Activated CD4-positive, alpha-beta T cell treated with anti-CD3 and anti-CD28 coated beads, Interleukin-2, amount 10 ng/mL, durations not matched to agents 7 days and 5 days (primary cell): ENCODE data around the gene FHOD3. TPM values are rescaled to one million over a fixed set of nuclear protein-coding genes. Genes with fewer than 3 reads are reported as not detected.

Experiments
- CTCF ChIA-PET: fragments of 350-600 bp; sonication (Branson Sonifier 250); formaldehyde crosslinking; loops from one replicate; lab custom pipeline; 2021; ENCODE audit warnings: antibody characterized with exemption; lab: Charles Lee
- POLR2A ChIA-PET: fragments of 350-600 bp; sonication (Branson Sonifier 250); formaldehyde crosslinking; loops from one replicate; lab custom pipeline; 2021; ENCODE audit warnings: antibody characterized with exemption; lab: Charles Lee
- DNase-seq: peaks from one replicate; pipeline ENCODE4 v3.0.0-alpha.2; 2020
- H3K27ac Mint-ChIP-seq: one replicate; pipeline ENCODE4 v1.8.0; 2021; ENCODE audit warnings: mild to moderate bottlenecking, moderate library complexity, mixed read lengths
- H3K27me3 Mint-ChIP-seq: one replicate; pipeline ENCODE4 v1.8.0; 2021; ENCODE audit warnings: mixed read lengths
- H3K36me3 Mint-ChIP-seq: one replicate; pipeline ENCODE4 v1.8.0; 2021; ENCODE audit warnings: low read depth, mixed read lengths
- H3K4me1 Mint-ChIP-seq: one replicate; pipeline ENCODE4 v1.8.0; 2021; ENCODE audit warnings: mixed read lengths
- H3K4me3 Mint-ChIP-seq: one replicate; pipeline ENCODE4 v1.8.0; 2021; ENCODE audit warnings: mild to moderate bottlenecking, moderate library complexity, mixed read lengths
- H3K9me3 Mint-ChIP-seq: one replicate; pipeline ENCODE4 v1.8.0; 2021; ENCODE audit warnings: mixed read lengths
- total RNA-seq, 2 experiments: library from RNA; stranded (reverse); gene quantifications; one replicate each; pipeline ENCODE4 v1.2.3, GENCODE V29; 2021

FHOD3 gene
- total RNA-seq, 2 experiments from 2014 or later, result not detected

DNA sequence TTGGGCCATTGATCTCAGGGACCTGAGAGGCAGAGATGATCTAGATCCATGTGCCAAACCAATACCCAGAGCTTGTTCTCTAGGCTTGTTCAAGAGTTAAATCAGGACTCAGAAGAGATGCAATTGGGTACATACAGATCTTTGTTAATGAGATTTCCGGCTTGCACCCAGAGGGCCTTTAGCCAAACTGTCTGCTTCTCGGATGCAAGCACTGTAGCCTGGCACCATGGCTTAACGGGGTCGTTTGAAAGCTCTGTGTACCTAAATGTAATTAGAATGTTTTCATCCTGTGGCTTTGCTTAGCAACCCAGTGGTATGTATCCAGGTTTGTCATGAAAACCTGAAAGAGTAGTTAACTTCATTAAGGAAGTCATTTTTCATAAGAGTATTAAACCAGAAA lies 437.1 kb downstream of the FHOD3 start:
- H3K9me3 Mint-ChIP-seq, result peaks cover 4% of the 10 kb centered on the region
- no peak overlapping the region for H3K4me3 Mint-ChIP-seq
- H3K36me3 Mint-ChIP-seq, result no peaks in the 10 kb centered on the region
- no peak for DNase-seq
- ChIA-PET CTCF (no interaction called here), POLR2A (no interaction called here)
- no peaks in the 10 kb centered on the region for H3K4me1 Mint-ChIP-seq
- H3K27me3 Mint-ChIP-seq, result no peaks in the 10 kb centered on the region
- no peak overlapping the region for H3K27ac Mint-ChIP-seq

DNA sequence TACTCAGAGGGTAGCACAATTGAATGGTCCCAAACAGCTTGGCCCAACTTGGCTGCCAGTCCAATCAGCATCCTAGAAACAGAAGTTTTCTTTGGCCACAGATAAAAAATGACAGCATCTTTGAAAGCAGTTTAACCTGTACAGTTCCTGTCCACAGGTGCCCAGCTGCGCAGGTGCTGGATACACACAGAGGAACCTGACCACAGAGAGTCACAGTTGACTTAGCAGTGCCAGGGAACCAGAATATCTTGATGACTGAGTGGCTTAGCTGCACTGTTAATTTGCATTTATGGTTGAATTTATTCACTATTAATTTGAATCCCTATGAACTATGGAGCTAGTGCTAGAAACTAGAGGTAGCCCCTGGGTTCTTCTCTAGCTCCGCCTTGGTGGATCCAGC lies 437.6 kb downstream of the FHOD3 start:
- ChIA-PET CTCF (interaction anchor here (0.7 kb wide), 1 partner anchor 737 kb away, joined by 4 read pairs; no protein-coding TSS in a partner anchor), POLR2A (no interaction called here)
- DNase-seq, result no peak
- Mint-ChIP-seq H3K27me3 (peaks cover 2% of the 10 kb centered on the region), H3K4me3 (no peak overlapping the region), H3K9me3 (peaks cover 4% of the 10 kb centered on the region), H3K27ac (no peak overlapping the region), H3K4me1 (no peaks in the 10 kb centered on the region), H3K36me3 (no peaks in the 10 kb centered on the region)

DNA sequence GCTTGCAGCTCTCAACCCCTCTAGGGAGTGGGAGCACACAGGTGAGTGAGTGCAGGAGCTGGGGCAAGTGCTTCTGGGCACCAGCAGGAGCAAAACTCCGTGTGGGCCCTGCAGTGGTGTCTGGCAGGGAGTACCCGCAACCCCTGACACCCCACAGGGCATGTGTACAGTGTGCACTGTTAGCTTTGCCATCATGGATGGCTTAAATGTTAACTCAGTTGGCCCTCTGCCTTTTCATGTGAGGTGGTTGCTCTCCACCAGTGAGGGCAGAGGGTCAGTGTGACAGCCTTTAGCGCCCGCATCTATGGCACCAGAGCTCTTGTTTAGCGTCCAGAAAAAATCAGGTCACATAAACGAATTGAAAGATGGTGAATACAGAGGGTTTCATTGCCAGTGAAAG lies 438.6 kb downstream of the FHOD3 start:
- no peak overlapping the region for H3K27ac Mint-ChIP-seq
- no peaks in the 10 kb centered on the region for H3K4me1 Mint-ChIP-seq
- H3K9me3 Mint-ChIP-seq, result peaks cover 4% of the 10 kb centered on the region
- POLR2A ChIA-PET, result no interaction called here
- CTCF ChIA-PET, result no interaction called here
- no peak overlapping the region for H3K4me3 Mint-ChIP-seq
- H3K27me3 Mint-ChIP-seq, result peaks cover 4% of the 10 kb centered on the region
- H3K36me3 Mint-ChIP-seq, result no peaks in the 10 kb centered on the region
- DNase-seq, result no peak

DNA sequence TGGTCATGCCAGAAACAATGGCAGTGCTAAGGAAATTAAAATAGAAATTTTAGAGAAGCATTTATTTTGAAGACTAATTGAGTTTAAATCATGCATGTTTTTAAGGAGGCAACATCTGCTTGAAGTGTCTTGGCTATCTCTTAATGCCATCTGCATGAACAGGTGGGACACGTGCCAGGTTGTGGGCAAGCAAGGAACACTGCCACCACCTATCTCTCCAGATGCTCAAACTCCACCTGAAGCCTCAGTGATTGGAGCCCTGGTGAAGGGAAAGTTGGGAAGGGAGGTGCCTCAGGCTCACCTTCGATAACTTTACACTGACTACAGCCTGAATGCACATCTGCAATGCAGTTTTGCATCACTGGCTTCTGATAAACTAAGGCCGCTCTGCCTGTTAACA lies 439.8 kb downstream of the FHOD3 start:
- ChIA-PET POLR2A (no interaction called here), CTCF (no interaction called here)
- Mint-ChIP-seq H3K36me3 (no peaks in the 10 kb centered on the region), H3K9me3 (peaks cover 4% of the 10 kb centered on the region), H3K27me3 (peaks cover 4% of the 10 kb centered on the region), H3K4me1 (no peaks in the 10 kb centered on the region), H3K4me3 (no peak overlapping the region), H3K27ac (no peak overlapping the region)
- no peak for DNase-seq

DNA sequence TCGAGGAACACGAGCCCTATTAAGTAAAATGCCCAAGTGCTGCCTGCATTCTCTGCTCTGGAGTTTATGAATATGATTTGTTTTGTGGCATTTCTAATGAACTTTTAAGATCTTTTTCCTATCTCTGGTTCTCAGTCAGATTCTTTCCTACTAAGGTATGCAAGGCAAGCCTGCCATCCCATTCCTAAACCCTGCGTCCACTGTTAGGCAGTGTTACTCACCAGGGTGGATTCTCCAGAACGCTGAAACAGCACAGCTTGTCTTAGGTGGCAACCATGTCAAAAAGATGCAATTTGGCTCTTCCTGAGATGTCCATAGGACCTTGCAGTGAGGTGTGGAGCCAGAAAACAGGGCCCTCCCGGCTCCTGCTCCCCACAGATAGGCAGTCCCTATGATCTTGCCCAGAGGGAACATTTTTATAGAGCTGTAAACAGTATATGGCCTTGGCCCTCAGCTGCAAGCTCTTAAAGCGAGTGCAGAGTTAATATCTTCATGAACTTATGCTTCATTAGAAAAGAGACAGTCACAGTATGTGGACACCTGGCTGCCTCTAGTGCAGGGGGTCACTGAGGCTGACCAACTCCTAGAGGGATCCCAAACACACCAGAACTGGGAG lies 446.9 kb downstream of the FHOD3 start:
- no peaks in the 10 kb centered on the region for H3K4me1 Mint-ChIP-seq
- no peaks in the 10 kb centered on the region for H3K9me3 Mint-ChIP-seq
- H3K4me3 Mint-ChIP-seq, result no peak overlapping the region
- no peak overlapping the region for H3K27ac Mint-ChIP-seq
- no peaks in the 10 kb centered on the region for H3K36me3 Mint-ChIP-seq
- ChIA-PET CTCF (interaction anchor here (1.5 kb wide), 1 partner anchor 28 kb away, joined by 3 read pairs; no protein-coding TSS in a partner anchor), POLR2A (no interaction called here)
- no peak for DNase-seq
- peaks cover 7% of the 10 kb centered on the region for H3K27me3 Mint-ChIP-seq

DNA sequence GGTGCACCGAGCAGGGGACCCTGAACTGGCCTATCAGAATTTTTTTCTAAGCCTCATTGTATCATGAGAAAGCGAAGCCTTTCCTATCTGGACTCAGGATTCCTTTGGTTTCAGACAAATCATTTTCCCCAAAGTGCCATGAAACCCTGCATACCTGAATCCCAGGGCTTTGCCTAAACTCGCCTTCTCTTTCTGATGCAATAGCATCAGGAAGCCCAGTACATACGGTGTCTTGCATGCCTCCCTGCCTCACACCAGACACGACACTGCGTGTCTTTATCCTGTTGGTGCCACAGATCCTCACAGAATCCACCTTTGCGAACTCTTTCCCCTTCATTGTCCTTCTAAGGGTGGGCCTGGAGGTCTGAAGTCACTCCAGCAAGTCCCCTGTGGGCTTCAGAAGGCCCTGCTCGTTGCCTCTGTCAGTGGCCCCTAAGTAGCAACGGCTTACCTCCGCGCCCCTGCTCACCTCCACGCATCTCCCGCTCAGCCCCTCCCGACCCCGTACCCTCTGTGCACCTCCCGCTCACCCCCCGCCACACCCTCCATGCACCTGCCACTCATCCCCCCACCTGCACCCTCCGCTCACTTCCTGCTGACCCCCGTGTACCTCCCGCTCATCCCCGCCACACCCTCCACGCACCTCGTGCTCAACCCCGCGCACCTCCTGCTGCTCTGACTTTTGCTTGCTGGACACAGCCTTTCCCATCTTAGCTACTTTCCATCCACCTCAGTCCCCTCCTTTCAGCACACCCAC lies 447.9 kb downstream of the FHOD3 start:
- Mint-ChIP-seq H3K36me3 (no peaks in the 10 kb centered on the region), H3K4me3 (no peak overlapping the region), H3K27ac (no peak overlapping the region), H3K27me3 (peaks cover 3% of the 10 kb centered on the region), H3K4me1 (no peaks in the 10 kb centered on the region), H3K9me3 (no peaks in the 10 kb centered on the region)
- POLR2A ChIA-PET, result no interaction called here
- CTCF ChIA-PET, result no interaction called here
- DNase-seq, result no peak

DNA sequence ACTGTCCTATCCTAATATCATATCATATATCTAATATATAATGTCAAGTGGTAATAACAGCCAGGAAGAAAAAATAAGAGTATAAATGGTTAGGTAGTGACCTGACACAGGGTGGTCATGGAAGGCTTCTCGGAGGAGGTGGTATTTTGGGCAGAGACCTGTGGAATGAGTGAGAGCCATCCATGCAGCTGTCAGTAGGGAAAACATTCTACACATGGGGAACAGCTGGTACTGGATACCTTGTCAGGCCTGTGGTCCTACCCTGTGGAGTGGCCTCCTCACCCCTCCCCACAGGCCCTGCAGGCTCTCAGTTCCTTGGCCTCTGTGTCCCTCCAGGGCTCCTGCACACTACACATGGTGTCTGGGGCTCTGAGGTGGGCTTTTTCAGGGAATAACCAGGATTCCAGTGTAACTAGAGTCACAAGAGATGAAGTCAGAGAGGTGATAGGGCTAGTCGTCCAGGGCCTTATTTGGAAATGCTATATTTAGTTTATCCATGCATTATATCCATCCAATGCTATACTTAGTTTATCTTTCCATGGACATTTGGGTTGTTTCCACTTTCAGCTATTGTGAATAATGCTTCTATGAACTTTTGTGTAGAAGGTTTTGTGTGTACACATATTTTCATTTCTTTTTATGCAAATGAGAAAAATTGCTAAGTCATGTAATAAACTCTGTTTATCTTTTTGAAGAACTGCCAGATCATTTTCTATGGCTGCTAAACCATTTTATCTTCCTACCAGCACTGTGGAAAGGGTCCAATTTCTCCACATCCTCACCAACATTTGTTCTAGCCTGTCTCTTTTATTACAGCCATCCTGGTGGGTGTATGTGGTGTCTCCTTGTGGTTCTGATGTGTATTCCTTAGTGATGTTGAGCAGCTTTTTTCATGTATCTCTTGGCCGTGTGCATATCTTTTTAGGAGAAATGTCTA lies 455.7 kb downstream of the FHOD3 start:
- no peak for DNase-seq
- ChIA-PET POLR2A (no interaction called here), CTCF (no interaction called here)
- no peaks in the 10 kb centered on the region for H3K36me3 Mint-ChIP-seq
- no peaks in the 10 kb centered on the region for H3K9me3 Mint-ChIP-seq
- H3K4me1 Mint-ChIP-seq, result no peaks in the 10 kb centered on the region
- no peak overlapping the region for H3K27ac Mint-ChIP-seq
- H3K4me3 Mint-ChIP-seq, result no peak overlapping the region
- no peaks in the 10 kb centered on the region for H3K27me3 Mint-ChIP-seq

DNA sequence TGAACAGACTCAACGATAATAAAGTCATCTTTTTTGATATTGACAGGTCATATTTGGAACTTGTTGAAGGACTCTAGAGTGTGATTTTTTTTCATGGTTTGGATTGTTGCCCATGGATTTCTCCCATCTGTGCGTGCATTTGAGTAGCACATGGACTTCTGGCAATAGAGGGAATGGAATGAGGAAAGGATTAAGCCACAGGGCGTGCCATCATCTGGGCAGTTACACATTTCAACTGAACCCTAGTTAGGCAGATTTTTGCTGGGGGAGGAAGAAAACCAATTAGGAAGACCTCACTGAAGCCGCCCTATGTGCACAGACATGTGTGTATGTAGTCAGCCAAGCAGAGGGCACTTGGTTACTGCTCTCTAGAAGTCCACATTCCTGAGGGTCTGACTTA lies 458.7 kb downstream of the FHOD3 start:
- Mint-ChIP-seq H3K4me1 (no peaks in the 10 kb centered on the region), H3K27me3 (no peaks in the 10 kb centered on the region), H3K36me3 (no peaks in the 10 kb centered on the region), H3K9me3 (no peaks in the 10 kb centered on the region), H3K4me3 (no peak overlapping the region), H3K27ac (no peak overlapping the region)
- CTCF ChIA-PET, result no interaction called here
- no peak for DNase-seq
- POLR2A ChIA-PET, result no interaction called here

DNA sequence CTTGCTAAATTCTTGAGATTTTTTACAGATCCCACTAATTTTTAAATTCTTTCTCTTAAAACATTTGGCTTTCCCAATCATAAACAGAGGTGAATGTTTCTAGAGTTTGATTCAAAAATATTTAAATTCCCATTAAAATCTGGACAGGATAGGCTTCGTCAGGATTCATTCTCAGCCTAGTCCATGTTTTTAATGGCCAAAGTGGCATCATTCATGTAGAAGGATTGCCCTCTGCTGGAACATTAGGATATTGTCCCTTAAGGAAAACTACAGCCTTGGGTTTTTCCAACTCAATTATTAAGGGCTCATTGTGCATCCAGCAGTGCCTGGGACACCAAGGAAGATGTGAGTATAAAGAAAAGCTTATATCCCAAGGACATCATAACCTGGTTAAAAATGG lies 459.6 kb downstream of the FHOD3 start:
- CTCF ChIA-PET, result interaction anchor here (1.2 kb wide), 1 partner anchor 54 kb away, joined by 3 read pairs; no protein-coding TSS in a partner anchor

DNA sequence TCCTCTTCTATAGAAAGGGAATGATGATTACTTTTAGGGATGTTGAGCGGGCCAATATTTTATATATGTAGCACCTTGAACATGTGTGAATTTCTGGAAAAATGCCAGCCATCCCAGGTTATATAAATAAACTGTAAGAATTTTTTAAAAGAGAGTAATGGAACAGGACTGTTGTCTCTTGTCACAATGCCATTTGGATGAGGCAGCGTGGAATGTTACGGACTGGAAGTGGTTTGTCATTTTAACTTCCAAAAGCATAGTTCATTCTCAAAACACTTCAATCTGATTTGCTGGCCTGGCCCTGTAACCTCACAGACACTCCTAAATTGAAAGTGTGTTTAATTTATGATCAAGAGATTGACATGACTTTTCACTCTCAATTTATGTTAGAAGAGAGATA lies 460.5 kb downstream of the FHOD3 start:
- no peak overlapping the region for H3K4me3 Mint-ChIP-seq
- no peaks in the 10 kb centered on the region for H3K9me3 Mint-ChIP-seq
- DNase-seq, result no peak
- no peaks in the 10 kb centered on the region for H3K27me3 Mint-ChIP-seq
- no peaks in the 10 kb centered on the region for H3K4me1 Mint-ChIP-seq
- H3K36me3 Mint-ChIP-seq, result no peaks in the 10 kb centered on the region
- POLR2A ChIA-PET, result no interaction called here
- CTCF ChIA-PET, result interaction anchor here (1.2 kb wide), 1 partner anchor 53 kb away, joined by 3 read pairs; no protein-coding TSS in a partner anchor
- H3K27ac Mint-ChIP-seq, result no peak overlapping the region

More for the DNA sequence above, 459.6 kb downstream of the FHOD3 start:
- no peak for DNase-seq
- Mint-ChIP-seq H3K4me1 (no peaks in the 10 kb centered on the region), H3K27ac (no peak overlapping the region), H3K4me3 (no peak overlapping the region), H3K27me3 (no peaks in the 10 kb centered on the region), H3K36me3 (no peaks in the 10 kb centered on the region), H3K9me3 (no peaks in the 10 kb centered on the region)
- POLR2A ChIA-PET, result no interaction called here

DNA sequence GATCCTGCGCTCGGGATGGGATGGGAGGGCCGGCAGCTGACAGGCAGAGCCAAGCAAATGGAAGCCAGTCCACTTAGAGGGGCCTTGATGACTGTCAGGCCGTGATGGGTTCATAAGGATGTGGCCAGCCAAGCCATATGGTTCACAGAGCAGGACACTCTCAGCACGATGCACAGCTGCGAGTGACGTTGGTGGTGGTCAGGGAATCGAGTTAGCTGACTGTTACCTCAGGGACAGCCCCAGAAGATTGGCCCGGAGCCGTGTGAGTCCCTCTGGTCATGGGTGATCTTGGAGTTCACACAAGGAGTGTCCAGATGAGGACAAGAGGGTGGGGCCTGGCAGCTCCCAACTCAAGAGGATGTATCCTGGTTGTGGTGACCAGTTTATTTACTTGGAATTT lies 461.1 kb downstream of the FHOD3 start:
- ChIA-PET POLR2A (no interaction called here), CTCF (no interaction called here)
- no peaks in the 10 kb centered on the region for H3K4me1 Mint-ChIP-seq
- H3K27me3 Mint-ChIP-seq, result no peaks in the 10 kb centered on the region
- no peak overlapping the region for H3K4me3 Mint-ChIP-seq
- H3K9me3 Mint-ChIP-seq, result no peaks in the 10 kb centered on the region
- no peak overlapping the region for H3K27ac Mint-ChIP-seq
- H3K36me3 Mint-ChIP-seq, result no peaks in the 10 kb centered on the region
- DNase-seq, result no peak

DNA sequence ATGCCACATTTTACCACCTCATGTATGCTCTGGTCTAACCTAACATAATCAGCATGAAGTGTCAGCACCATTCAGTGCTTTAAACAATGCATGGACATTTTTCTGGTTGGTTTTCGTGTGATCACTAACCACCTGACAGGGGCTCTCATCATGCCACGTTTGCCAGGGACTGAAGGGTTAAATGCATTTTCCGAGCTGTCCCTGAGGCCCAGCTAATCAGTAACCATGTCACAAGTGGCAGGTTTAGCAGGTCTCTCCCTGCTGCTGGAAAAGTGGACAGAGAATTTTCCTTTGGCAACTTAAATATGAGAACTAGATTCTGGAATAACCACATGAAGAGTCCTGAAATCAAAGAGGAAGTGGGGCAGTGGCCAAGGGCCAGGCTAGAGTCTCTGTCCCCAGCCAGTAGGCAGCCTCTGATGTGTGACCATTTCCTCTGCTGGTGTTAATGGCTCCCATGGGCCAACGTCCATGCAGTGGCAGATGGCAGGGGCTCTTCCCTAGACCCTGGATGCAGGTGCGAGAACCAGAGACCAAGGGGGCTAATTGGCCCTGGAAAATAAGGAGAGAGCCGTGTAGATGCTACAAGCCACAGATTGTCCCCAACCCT lies 461.8 kb downstream of the FHOD3 start:
- DNase-seq, result no peak
- no peak overlapping the region for H3K27ac Mint-ChIP-seq
- CTCF ChIA-PET, result no interaction called here

More for the DNA sequence above, 461.8 kb downstream of the FHOD3 start:
- POLR2A ChIA-PET, result no interaction called here
- no peaks in the 10 kb centered on the region for H3K9me3 Mint-ChIP-seq
- H3K4me3 Mint-ChIP-seq, result no peak overlapping the region
- no peaks in the 10 kb centered on the region for H3K36me3 Mint-ChIP-seq
- H3K27me3 Mint-ChIP-seq, result no peaks in the 10 kb centered on the region
- H3K4me1 Mint-ChIP-seq, result no peaks in the 10 kb centered on the region
